Measurements from ENCODE around the gene PCID2.

The PCID2 gene

DNA sequence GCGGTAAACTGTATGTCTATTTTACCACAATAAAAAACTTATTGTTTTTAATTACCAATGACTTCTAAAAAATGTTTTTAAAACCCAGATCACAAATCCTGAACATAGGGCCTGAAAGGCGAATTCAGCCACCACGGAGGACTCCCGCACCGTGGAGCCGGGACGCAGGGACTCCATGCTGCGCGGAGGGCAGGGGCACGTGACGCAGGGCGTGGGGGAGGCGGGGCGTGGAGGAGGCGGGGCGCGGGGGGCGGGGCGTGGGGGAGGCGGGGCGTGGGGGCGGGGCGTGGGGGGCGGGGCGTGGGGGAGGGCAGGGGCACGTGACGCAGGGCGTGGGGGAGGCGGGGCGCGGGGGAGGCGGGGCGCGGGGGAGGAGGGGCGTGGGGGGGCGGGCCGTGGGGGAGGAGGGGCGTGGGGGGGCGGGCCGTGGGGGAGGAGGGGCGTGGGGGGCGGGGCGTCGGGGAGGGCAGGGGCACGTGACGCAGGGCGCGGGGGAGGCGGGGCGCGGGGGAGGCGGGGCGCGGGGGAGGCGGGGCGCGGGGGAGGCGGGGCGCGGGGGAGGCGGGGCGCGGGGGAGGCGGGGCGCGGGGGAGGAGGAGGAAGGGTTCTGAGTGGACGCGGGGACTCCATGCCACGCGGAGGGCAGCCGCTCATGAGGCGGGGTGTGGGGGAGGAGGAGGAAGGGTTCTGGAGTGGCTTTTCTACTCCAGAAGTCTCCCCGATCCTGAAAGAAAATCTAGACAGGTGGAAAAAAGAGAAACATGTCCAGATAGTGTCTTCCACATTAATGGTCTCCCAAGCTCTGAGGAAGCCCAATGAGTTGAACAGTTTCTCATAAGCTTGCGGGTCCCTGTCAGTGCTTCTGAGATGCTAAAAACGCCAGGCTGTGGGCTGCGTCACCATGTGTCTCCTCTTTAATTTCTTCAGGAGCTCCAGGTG, 54.4 kb downstream of the PCID2 start:
- H3K4me3 ChIP-seq (ENCODE audit: low read length), result peak overlapping the region; percentile 48
- TF ChIP-seq, protein P1, sequence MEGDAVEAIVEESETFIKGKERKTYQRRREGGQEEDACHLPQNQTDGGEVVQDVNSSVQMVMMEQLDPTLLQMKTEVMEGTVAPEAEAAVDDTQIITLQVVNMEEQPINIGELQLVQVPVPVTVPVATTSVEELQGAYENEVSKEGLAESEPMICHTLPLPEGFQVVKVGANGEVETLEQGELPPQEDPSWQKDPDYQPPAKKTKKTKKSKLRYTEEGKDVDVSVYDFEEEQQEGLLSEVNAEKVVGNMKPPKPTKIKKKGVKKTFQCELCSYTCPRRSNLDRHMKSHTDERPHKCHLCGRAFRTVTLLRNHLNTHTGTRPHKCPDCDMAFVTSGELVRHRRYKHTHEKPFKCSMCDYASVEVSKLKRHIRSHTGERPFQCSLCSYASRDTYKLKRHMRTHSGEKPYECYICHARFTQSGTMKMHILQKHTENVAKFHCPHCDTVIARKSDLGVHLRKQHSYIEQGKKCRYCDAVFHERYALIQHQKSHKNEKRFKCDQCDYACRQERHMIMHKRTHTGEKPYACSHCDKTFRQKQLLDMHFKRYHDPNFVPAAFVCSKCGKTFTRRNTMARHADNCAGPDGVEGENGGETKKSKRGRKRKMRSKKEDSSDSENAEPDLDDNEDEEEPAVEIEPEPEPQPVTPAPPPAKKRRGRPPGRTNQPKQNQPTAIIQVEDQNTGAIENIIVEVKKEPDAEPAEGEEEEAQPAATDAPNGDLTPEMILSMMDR (IDR thresholded peaks at IDR 0.05; ENCODE audit: insufficient read depth, low read depth, low read length, missing control alignments), result no peak
- peak; percentile 58 for DNase-seq (ENCODE audit: low read depth)

DNA sequence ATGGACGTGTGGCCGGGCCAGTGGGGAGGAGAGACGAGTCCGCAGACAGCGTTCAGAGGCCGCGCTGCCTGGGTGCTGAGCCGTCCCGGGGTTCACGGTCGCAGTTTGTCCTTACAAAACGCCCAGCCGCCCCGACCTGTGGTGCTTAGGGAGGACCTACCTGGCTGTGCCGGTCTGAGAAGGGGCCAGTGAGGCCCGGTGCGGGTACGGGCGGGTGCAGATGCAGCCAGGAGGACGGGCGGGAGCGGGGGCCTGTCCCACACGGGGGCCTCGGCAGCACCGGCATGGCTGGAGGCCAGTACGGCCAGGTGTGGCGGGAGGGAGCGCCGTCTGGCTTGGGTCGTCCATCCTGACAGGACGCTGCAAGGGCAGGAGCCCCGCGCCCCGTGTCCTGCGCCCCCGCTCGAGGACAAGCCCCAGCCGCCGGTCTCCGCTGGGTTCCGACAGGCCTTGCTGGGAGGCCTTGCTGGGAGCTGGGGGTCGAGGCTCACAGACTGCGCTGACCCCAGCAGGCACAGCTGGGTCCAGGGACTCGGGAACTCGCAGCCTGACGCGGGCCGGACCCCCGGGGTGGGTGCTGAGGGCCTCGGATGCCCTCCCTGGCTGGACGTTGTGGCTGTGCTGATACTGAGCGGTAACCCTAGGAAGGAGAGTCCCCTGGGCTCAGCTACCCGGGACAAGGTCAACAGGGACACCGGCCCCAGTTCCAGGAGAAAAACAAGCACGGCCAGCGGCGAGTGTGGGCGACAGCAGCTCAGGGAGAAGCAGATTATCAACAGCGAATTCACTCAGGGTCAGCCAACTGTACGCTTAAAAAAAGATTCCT, 55.3 kb downstream of the PCID2 start:
- no peak for DNase-seq (ENCODE audit: low read depth)
- TF ChIP-seq, protein P1 (IDR thresholded peaks at IDR 0.05; ENCODE audit: insufficient read depth, low read depth, low read length, missing control alignments), result no peak
- H3K4me3 ChIP-seq (ENCODE audit: low read length), result peak overlapping the region; percentile 48

DNA sequence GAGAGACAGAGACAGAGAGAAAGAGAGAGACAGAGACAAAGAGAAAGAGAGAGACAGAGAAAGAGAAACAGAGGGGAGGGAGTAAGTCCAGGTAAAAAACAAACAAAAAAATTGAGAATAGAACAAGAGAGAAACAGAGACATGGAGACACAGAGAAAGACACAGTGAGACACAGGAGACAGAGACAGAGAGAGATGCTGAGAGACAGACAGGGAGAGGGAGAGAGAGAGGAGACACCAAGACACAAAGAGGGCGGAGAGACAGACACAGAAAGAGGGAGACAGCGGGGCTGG, 55.8 kb downstream of the PCID2 start:
- TF ChIP-seq, protein P1 (IDR thresholded peaks at IDR 0.05; ENCODE audit: insufficient read depth, low read depth, low read length, missing control alignments), result no peak
- peak overlapping the region; percentile 48 for H3K4me3 ChIP-seq (ENCODE audit: low read length)
- DNase-seq (ENCODE audit: low read depth), result no peak

DNA sequence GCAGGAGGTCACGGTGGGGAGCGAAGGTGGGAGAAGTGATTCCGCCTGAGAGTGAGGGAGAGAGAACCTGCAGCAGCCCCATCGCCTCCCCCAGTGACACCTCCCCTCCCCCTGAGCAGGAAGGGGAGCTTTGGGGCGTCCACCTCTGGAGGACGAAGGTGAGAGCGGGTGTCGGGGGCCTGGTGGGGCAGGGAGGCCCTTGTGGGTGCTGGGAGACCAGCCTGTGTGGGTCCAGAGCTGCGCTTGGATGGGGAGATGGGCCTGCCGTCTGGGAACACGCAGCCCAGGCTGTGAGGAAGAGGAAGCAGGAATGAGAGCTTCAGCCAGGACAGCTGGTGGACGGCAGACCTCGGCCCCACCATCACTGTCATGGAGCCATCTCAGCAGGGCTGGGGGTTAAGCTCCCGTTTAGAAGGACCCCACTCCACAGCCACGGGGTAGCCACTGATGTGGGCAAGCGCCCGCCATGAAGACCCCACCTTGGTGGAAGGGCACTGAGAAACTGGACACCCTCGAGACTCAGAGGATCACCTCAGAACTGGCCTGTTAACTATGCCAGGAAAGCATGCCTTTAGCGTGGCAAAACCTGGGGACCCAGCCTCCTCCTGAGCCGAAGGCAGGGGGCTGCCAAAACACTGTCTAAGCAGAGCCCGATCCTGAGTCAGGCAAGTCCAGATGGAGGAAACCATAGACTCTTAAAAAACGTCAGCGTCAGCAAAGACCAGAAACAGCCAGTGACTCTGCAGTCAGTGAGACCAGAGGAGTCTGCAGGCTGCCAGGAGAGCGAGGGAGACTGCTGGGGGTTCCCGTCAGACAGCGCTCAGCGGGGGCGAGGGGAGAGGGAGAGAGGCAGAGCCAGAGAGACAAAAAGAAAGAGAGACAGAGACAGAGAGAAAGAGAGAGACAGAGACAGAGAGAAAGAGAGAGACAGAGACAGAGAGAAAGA, 56.5 kb downstream of the PCID2 start:
- H3K4me3 ChIP-seq (ENCODE audit: low read length), result no peak overlapping the region
- no peak for DNase-seq (ENCODE audit: low read depth)
- TF ChIP-seq, protein P1 (IDR thresholded peaks at IDR 0.05; ENCODE audit: insufficient read depth, low read depth, low read length, missing control alignments), result no peak

DNA sequence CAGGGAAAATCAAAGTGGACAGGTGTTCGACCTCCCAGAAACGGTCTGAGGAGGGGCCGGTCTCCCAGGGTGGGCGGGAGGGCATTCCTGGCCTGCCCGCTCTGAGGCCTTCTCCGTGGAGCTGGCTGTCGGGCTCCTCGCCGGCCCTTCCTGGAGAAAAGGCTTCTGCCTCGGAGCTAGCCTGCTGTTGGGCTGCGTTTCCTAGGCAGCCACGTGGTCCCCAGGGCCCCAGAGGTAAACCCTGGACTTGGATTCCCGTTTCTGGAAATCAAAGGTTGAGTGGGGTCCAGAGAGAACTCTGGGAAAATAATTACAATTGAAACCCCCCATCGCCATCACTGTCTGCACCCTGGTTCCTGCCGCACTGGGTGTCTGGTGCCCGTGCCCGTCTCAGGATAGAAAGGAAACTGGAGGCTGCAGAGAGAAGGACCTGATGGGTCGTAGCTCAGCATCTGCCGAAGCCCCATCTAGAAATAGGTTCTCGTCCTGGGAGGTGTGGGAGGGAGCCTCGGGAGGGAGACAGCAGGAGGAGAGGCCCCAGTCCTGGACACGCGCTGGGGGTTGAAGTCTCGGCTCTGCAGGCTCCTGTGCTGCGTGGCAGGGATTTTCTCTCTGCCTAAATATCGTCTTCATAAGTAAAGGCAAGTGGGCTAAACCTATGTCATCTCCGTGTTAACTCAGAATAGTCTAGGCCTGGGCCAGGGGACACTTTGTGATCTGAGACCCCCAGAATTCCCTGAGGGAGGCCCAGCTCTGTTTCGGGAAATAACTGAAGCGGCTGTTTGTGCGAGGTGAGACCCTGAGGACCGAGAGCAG, 57.7 kb downstream of the PCID2 start:
- TF ChIP-seq, protein P1 (IDR thresholded peaks at IDR 0.05; ENCODE audit: insufficient read depth, low read depth, low read length, missing control alignments), result no peak
- no peak for DNase-seq (ENCODE audit: low read depth)
- H3K4me3 ChIP-seq (ENCODE audit: low read length), result no peak overlapping the region

Measured in epithelial cell of esophagus (primary cell).